DOHH2 (cell line): ENCODE measurements around the gene LHX5.
A peak's percentile ranks its signal among the peaks of the same experiment; 100 is the strongest.

Source experiments
- H3F3A ChIP-seq: fragments of 200-600 bp; sonication (generic), shearing (Covaris generic); 2 replicates; pipeline ENCODE4 v1.6.0; 2016; ENCODE audit warnings: antibody characterized with exemption, mild to moderate bottlenecking; ENCODE audit not compliant: control insufficient read depth, insufficient read depth
- H3K27ac ChIP-seq: fragments of 200-600 bp; sonication (generic); 2 replicates; pipeline ENCODE4 v1.5.1; 2014; ENCODE audit warnings: low read depth, mild to moderate bottlenecking, low read length, moderate library complexity
- H3K27me3 ChIP-seq: fragments of 200-600 bp; sonication (generic); 2 replicates; pipeline ENCODE4 v1.6.1; 2014; ENCODE audit warnings: mild to moderate bottlenecking, low read length, mixed read lengths; ENCODE audit not compliant: control insufficient read depth
- H3K36me3 ChIP-seq: fragments of 200-600 bp; sonication (generic); 2 replicates; pipeline ENCODE4 v1.6.1; 2014; ENCODE audit warnings: mild to moderate bottlenecking, low read length, moderate library complexity, mixed read lengths; ENCODE audit not compliant: control insufficient read depth
- H3K4me1 ChIP-seq: fragments of 200-600 bp; sonication (generic); 2 replicates; pipeline ENCODE4 v1.6.1; 2014; ENCODE audit warnings: mild to moderate bottlenecking, low read length, mixed read lengths; ENCODE audit not compliant: control insufficient read depth
- H3K4me2 ChIP-seq: fragments of 200-600 bp; sonication (generic); 2 replicates; pipeline ENCODE4 v1.6.0; 2014; ENCODE audit warnings: mild to moderate bottlenecking, low read length, moderate library complexity
- H3K4me3 ChIP-seq: fragments of 200-600 bp; sonication (generic); 2 replicates; pipeline ENCODE4 v1.5.1; 2014; ENCODE audit warnings: mild to moderate bottlenecking, low read length, mixed read lengths
- H3K79me2 ChIP-seq: fragments of 200-600 bp; sonication (generic); 2 replicates; pipeline ENCODE4 v1.6.1; 2014; ENCODE audit warnings: mild to moderate bottlenecking, low read length, mixed read lengths; ENCODE audit not compliant: control insufficient read depth
- H3K9me2 ChIP-seq: fragments of 200-600 bp; sonication (generic); replicated peaks from 2 replicates; pipeline ENCODE4 v1.6.1; 2014; ENCODE audit warnings: mild to moderate bottlenecking, low read length, mixed read lengths; ENCODE audit not compliant: control insufficient read depth
- H3K9me3 ChIP-seq: fragments of 200-600 bp; sonication (generic); 2 replicates; pipeline ENCODE4 v1.6.1; 2014; ENCODE audit warnings: antibody characterized with exemption, low read length, mixed read lengths; ENCODE audit not compliant: control insufficient read depth, insufficient read depth
- H4K20me1 ChIP-seq: fragments of 200-600 bp; sonication (generic); 2 replicates; pipeline ENCODE4 v1.6.0; 2014; ENCODE audit warnings: low read depth, mild to moderate bottlenecking, antibody characterized with exemption, low read length, moderate library complexity; ENCODE audit not compliant: control insufficient read depth, insufficient read depth
- EZH2phosphoT487 ChIP-seq: fragments of 200-600 bp; sonication (generic); IDR thresholded peaks from 2 replicates; pipeline ENCODE4 v1.6.1; 2017; ENCODE audit warnings: borderline replicate concordance, mild to moderate bottlenecking, antibody characterized with exemption, low read length, moderate library complexity, mixed read lengths
- TF ChIP-seq, protein P1 (sequence below): fragments of 200-600 bp; sonication (generic); IDR thresholded peaks from one replicate; pipeline ENCODE4 v1.5.1; 2014; ENCODE audit warnings: antibody characterized with exemption, mild to moderate bottlenecking, low read depth, low read length; ENCODE audit not compliant: poor library complexity, severe bottlenecking

The LHX5 gene

DNA sequence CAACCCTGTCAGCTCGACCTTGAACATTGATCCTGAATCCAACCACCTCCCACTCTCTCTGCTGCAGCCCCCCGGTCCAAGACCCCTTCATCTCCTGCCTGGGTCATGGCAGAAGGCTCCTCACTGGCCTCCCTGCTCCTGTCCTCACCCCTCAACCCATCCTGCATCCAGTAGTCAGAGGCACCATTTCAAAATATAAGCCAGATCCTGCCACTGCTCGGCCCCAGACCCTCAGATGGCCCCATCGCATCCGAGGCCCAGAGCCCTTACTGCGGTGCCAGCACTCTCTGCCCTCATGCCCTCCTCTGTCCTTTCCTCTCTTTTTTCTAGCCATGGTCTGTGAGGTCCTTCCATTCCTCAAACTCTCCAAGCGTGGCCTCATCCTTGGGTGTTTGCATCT is 34.3 kb upstream of the LHX5 start:
- Histone ChIP-seq H3K79me2 (no peaks in the 10 kb centered on the region), H3K9me2 (no peaks in the 10 kb centered on the region), H4K20me1 (no peaks in the 10 kb centered on the region), H3K4me1 (peaks cover 3% of the 10 kb centered on the region), H3K27ac (no peak overlapping the region), H3K36me3 (no peaks in the 10 kb centered on the region), H3K9me3 (no peaks in the 10 kb centered on the region), H3K27me3 (peaks cover 15% of the 10 kb centered on the region; the same call in 1 of the 2 replicates), H3K4me2 (no peak overlapping the region), H3K4me3 (no peak overlapping the region), H3F3A (no peaks in the 10 kb centered on the region)
- TF ChIP-seq, protein P1, sequence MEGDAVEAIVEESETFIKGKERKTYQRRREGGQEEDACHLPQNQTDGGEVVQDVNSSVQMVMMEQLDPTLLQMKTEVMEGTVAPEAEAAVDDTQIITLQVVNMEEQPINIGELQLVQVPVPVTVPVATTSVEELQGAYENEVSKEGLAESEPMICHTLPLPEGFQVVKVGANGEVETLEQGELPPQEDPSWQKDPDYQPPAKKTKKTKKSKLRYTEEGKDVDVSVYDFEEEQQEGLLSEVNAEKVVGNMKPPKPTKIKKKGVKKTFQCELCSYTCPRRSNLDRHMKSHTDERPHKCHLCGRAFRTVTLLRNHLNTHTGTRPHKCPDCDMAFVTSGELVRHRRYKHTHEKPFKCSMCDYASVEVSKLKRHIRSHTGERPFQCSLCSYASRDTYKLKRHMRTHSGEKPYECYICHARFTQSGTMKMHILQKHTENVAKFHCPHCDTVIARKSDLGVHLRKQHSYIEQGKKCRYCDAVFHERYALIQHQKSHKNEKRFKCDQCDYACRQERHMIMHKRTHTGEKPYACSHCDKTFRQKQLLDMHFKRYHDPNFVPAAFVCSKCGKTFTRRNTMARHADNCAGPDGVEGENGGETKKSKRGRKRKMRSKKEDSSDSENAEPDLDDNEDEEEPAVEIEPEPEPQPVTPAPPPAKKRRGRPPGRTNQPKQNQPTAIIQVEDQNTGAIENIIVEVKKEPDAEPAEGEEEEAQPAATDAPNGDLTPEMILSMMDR: no peak
- TF ChIP-seq EZH2phosphoT487: no peak

DNA sequence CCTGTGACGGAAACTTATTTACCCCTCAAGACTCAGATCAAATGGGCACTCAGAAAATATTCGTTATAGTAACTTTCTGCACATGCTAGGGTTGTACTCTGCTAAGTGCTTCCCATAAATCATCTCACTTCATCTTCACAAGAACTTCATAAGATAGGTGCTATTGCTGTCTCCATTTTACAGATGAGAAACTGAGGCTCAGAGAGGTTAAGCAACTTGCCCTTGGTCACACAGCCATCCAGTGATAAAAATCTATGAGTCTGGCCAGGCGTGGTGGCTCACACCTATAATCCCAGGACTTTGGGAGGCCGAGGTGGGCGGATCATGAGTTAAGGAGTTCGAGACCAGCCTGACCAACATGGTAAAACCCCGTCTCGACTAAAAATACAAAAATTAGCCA is 33.2 kb upstream of the LHX5 start:
- TF ChIP-seq EZH2phosphoT487: no peak
- TF ChIP-seq, protein P1: no peak
- H4K20me1 ChIP-seq: no peaks in the 10 kb centered on the region

DNA sequence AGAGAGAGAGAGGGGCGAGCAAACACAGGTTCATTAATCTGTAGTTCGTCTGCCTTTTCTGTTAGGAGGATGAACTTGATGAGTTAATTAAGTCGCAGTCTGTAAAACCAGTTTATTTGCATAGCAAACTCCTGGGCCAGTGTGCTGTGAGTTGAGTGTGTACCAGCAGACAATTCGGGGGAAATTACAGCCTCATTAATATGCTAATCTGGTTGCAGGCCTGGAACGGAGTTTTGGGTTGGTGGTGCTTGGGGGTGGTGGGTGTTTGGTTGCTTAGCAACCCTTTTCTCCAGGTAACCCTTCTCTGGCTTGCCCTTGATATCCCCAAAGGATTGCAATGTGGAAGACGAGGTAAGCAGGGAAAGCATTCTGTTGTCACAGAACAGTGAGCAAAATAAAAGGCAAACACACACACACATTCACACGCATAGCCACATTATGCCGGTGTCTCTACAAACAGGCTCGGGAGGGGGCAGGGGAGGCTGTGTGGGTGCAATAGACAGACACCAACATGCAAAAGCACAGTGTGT is 29.2 kb upstream of the LHX5 start:
- Histone ChIP-seq H3K4me2 (peak overlapping the region; percentile 52), H3F3A (no peaks in the 10 kb centered on the region), H4K20me1 (no peaks in the 10 kb centered on the region), H3K79me2 (no peaks in the 10 kb centered on the region), H3K4me3 (peak overlapping the region; percentile 29), H3K9me3 (no peaks in the 10 kb centered on the region), H3K9me2 (no peaks in the 10 kb centered on the region), H3K27ac (no peak overlapping the region), H3K4me1 (peaks cover 15% of the 10 kb centered on the region), H3K36me3 (no peaks in the 10 kb centered on the region), H3K27me3 (peaks cover 24% of the 10 kb centered on the region)
- no peak for TF ChIP-seq EZH2phosphoT487
- TF ChIP-seq, protein P1: no peak

More for the DNA sequence above, 33.2 kb upstream of the LHX5 start:
- Histone ChIP-seq H3K79me2 (no peaks in the 10 kb centered on the region), H3K9me2 (no peaks in the 10 kb centered on the region), H3K27me3 (peaks cover 25% of the 10 kb centered on the region), H3K4me1 (peaks cover 13% of the 10 kb centered on the region), H3K4me2 (no peak overlapping the region), H3F3A (no peaks in the 10 kb centered on the region), H3K27ac (no peak overlapping the region), H3K4me3 (no peak overlapping the region), H3K9me3 (no peaks in the 10 kb centered on the region), H3K36me3 (no peaks in the 10 kb centered on the region)
